ENCODE results near the gene HSD3B7. TPM values are rescaled to one million over a fixed set of nuclear protein-coding genes. Genes with fewer than 3 reads are reported as not detected.
A peak's percentile ranks its signal among the peaks of the same experiment; 100 is the strongest.

HSD3B7 gene
- total and polyA plus RNA-seq, 8 donors, result 2.9 to 52.7 (median 10.3) TPM

GRCh38 chr16:30983289-30983889 is 1.6 kb upstream of the HSD3B7 start:
- no peaks in the 10 kb centered on the region for H3K9me3 ChIP-seq
- WGBS, 5 donors, result 76 to 87% (median 81%) methylated on average over 14 to 25 of the region's 25 CpGs
- no peaks in the 10 kb centered on the region for H3K27me3 ChIP-seq
- intact Hi-C loops (cut with DNase I; ENCODE audit: low total_unique reads), result loop anchor here (5.0 kb wide), 1 partner anchor 459 kb away; the partner anchor contains the start of gene ZNF843
- H3K27ac ChIP-seq, result no peak overlapping the region
- TF ChIP-seq EP300 (IDR thresholded peaks at IDR 0.05) (no peak), POLR2A (IDR thresholded peaks at IDR 0.05) (no peak), CTCF (IDR thresholded peaks at IDR 0.05) (no peak), POLR2AphosphoS5 (IDR thresholded peaks at IDR 0.05) (no peak)
- no peak overlapping the region for H3K4me3 ChIP-seq
- no peak for DNase-seq
- peaks cover 42 to 83% (median 75%) of the 10 kb centered on the region in 4 donors for H3K36me3 ChIP-seq
- peaks cover 10 to 16% (median 13%) of the 10 kb centered on the region in 4 donors for H3K4me1 ChIP-seq

GRCh38 chr16:30983898-30984610 is 953 bp upstream of the HSD3B7 start:
- peaks cover 42 to 76% (median 69%) of the 10 kb centered on the region in 4 donors for H3K36me3 ChIP-seq
- no peak for DNase-seq
- H3K4me1 ChIP-seq, result peaks cover 10 to 16% (median 13%) of the 10 kb centered on the region in 4 donors
- H3K27ac ChIP-seq, result no peak overlapping the region
- H3K4me3 ChIP-seq, result no peak overlapping the region
- intact Hi-C loops (cut with DNase I; ENCODE audit: low total_unique reads), result loop anchor here (5.0 kb wide), 1 partner anchor 458 kb away; the partner anchor contains the start of gene ZNF843
- TF ChIP-seq POLR2AphosphoS5 (IDR thresholded peaks at IDR 0.05) (no peak), CTCF (IDR thresholded peaks at IDR 0.05) (no peak), EP300 (IDR thresholded peaks at IDR 0.05) (no peak), POLR2A (IDR thresholded peaks at IDR 0.05) (no peak)
- H3K27me3 ChIP-seq, result no peaks in the 10 kb centered on the region
- 72 to 85% (median 81%) methylated on average over 10 to 14 of the region's 14 CpGs for WGBS, 5 donors
- no peaks in the 10 kb centered on the region for H3K9me3 ChIP-seq

GRCh38 chr16:30985401-30986128 is 558 bp downstream of the HSD3B7 start:
- H3K4me3 ChIP-seq, result peak overlapping the region; percentile 47 to 52 (median 48)
- H3K4me1 ChIP-seq, result peaks cover 10 to 16% (median 13%) of the 10 kb centered on the region in 4 donors
- H3K9me3 ChIP-seq, result no peaks in the 10 kb centered on the region
- H3K27ac ChIP-seq, result peak overlapping the region; percentile 62 to 80 (median 78)
- WGBS, 5 donors, result 37 to 55% (median 41%) methylated on average over 10 to 20 of the region's 20 CpGs
- H3K36me3 ChIP-seq, result peaks cover 27 to 61% (median 54%) of the 10 kb centered on the region in 4 donors
- H3K27me3 ChIP-seq, result no peaks in the 10 kb centered on the region
- intact Hi-C loops (cut with DNase I; ENCODE audit: low total_unique reads), result no loop called here
- TF ChIP-seq CTCF (IDR thresholded peaks at IDR 0.05) (peak in 1 of 7 experiments; percentile 32), EP300 (IDR thresholded peaks at IDR 0.05) (no peak), POLR2AphosphoS5 (IDR thresholded peaks at IDR 0.05) (no peak)
- peak; percentile 81 to 91 for DNase-seq
